K562 (cell line): ENCODE data around the gene PXDC1. TPM values are rescaled to one million over a fixed set of nuclear protein-coding genes. Genes with fewer than 3 reads are reported as not detected.

Source experiments
- ATAC-seq: fragments of 200-7000 bp; cut with Tn5 transposase; 3 replicates; pipeline ENCODE4 v1.9.1; 2020; ENCODE audit warnings: moderate library complexity
- BruUV-seq: library from RNA; stranded (reverse); fragments of 400-500 nt; replicated peaks from 2 replicates; lab custom pipeline; 2021; lab: Mats Ljungman, UMichigan
- CTCF ChIA-PET: fragments of 300-600 bp; formaldehyde crosslinking; extraction: SDS; loops from one replicate; lab custom pipeline; 2021; ENCODE audit warnings: low intra/inter-chr PET ratio; lab: Yijun Ruan, JAX
- POLR2A ChIA-PET: fragments of 300-600, 350-650 bp; sonication (Branson Sonifier 250); formaldehyde crosslinking; extraction: SDS; loops from one replicate; lab custom pipeline; 2021; ENCODE audit warnings: antibody characterized with exemption, inconsistent platforms; lab: Yijun Ruan, JAX
- DNase-seq, 4 experiments: peaks; one replicate each; pipeline versions ENCODE4 v3.0.0 to v3.0.0-alpha.2; 2011 to 2018; ENCODE audit warnings: low spot score in 3 of 4, mixed read lengths in 3 of 4; ENCODE audit errors: extremely low read depth in 1 of 4
- FAIRE-seq: peaks from 2 replicates; lab custom pipeline; 2011; peaks lifted over from hg19 to GRCh38; lab: Jason Lieb, UNC
- H2AFZ ChIP-seq: 2 replicates; pipeline ENCODE4 v1.6.0; 2011; ENCODE audit warnings: low read depth, low read length, control low read depth, inconsistent platforms
- H3K27ac ChIP-seq: fragments of 200-600 bp; 3 replicates; pipeline ENCODE4 v1.8.0; 2011; ENCODE audit warnings: low read depth, mild to moderate bottlenecking, control low read depth, inconsistent platforms, low read length, moderate library complexity, mixed read lengths; ENCODE audit errors: extremely low read depth
- H3K27me3 ChIP-seq, 2 experiments: fragments of 300-600 bp in 1 of 2; 2 replicates in 1 of 2; 3 replicates in 1 of 2; pipeline versions ENCODE4 v1.6.0 to v1.8.0; 2011; ENCODE audit warnings: inconsistent platforms in 2 of 2, low read length in 2 of 2, mild to moderate bottlenecking in 1 of 2, mixed read lengths in 1 of 2, moderate library complexity in 1 of 2; ENCODE audit not compliant: control insufficient read depth in 2 of 2, insufficient read depth in 2 of 2
- H3K36me3 ChIP-seq: fragments of 300-600 bp; 3 replicates; pipeline ENCODE4 v1.8.0; 2011; ENCODE audit warnings: mild to moderate bottlenecking, low read length, inconsistent platforms; ENCODE audit not compliant: control insufficient read depth, insufficient read depth
- H3K4me1 ChIP-seq, 2 experiments: fragments of 200-600 bp in 1 of 2; replicated peaks in 1 of 2; 2 replicates in 1 of 2; 3 replicates in 1 of 2; pipeline versions ENCODE4 v1.5.1 to v1.8.0; 2011; ENCODE audit warnings: inconsistent platforms in 2 of 2, low read length in 2 of 2, mild to moderate bottlenecking in 1 of 2, mixed read lengths in 1 of 2, moderate library complexity in 1 of 2; ENCODE audit not compliant: control insufficient read depth in 2 of 2, insufficient read depth in 2 of 2
- H3K4me2 ChIP-seq: 2 replicates; pipeline ENCODE4 v1.6.1; 2011; ENCODE audit warnings: low read length, control low read depth, inconsistent platforms, mixed read lengths; ENCODE audit not compliant: insufficient read depth
- H3K4me3 ChIP-seq: fragments of 200-600 bp; sonication (generic), shearing (Covaris generic); 2 replicates; pipeline ENCODE4 v1.5.1; 2016; ENCODE audit warnings: control low read depth, inconsistent platforms
- H3K79me2 ChIP-seq: fragments of 200-600 bp; 3 replicates; pipeline ENCODE4 v1.8.0; 2011; ENCODE audit warnings: low read length, inconsistent platforms; ENCODE audit not compliant: control insufficient read depth, insufficient read depth
- H3K9ac ChIP-seq, 2 experiments: 2 replicates each; pipeline versions ENCODE4 v1.6.0 to v1.6.1; 2011; ENCODE audit warnings: low read depth in 2 of 2, low read length in 2 of 2, control low read depth in 1 of 2, inconsistent platforms in 1 of 2, mild to moderate bottlenecking in 1 of 2, mixed read lengths in 1 of 2; ENCODE audit not compliant: insufficient read depth in 1 of 2
- H3K9me1 ChIP-seq: one replicate; pipeline ENCODE4 v1.6.0; 2011; ENCODE audit warnings: inconsistent platforms, mild to moderate bottlenecking, low read length, moderate library complexity; ENCODE audit not compliant: control insufficient read depth, insufficient read depth
- H3K9me3 ChIP-seq: replicated peaks from 2 replicates; pipeline ENCODE4 v1.5.1; 2011; ENCODE audit warnings: low read depth, low read length, inconsistent platforms; ENCODE audit not compliant: control insufficient read depth, insufficient read depth
- H4K20me1 ChIP-seq: replicated peaks from 2 replicates; pipeline ENCODE4 v1.6.1; 2011; ENCODE audit warnings: low read length, inconsistent platforms, mixed read lengths; ENCODE audit not compliant: control insufficient read depth, insufficient read depth
- CBX1 ChIP-seq: sonication (generic); IDR thresholded peaks from 2 replicates; pipeline ENCODE4 v1.6.1; 2016; ENCODE audit warnings: antibody characterized with exemption, low read depth, mild to moderate bottlenecking
- CREM ChIP-seq: IDR thresholded peaks from 2 replicates; pipeline ENCODE4 v1.6.1; 2014; ENCODE audit warnings: antibody characterized with exemption, low read depth
- MLX ChIP-seq, 2 experiments: fragments of 450-650 bp in 1 of 2; sonication (generic) in 1 of 2; formaldehyde crosslinking; conservative IDR thresholded peaks; 2 replicates each; pipeline versions ENCODE4 v1.4.0 to v1.8.1; 2020 to 2022; ENCODE audit warnings: mild to moderate bottlenecking in 1 of 2, missing genetic modification reagents in 1 of 2
- NELFE ChIP-seq: IDR thresholded peaks from 2 replicates; pipeline ENCODE4 v1.6.1; 2011; ENCODE audit warnings: mild to moderate bottlenecking; ENCODE audit not compliant: insufficient read depth, insufficient read length
- NFE2 ChIP-seq: IDR thresholded peaks from 2 replicates; pipeline ENCODE4 v1.6.1; 2014; ENCODE audit warnings: antibody characterized with exemption, low read depth
- STAG1 ChIP-seq: sonication (generic); formaldehyde crosslinking; IDR thresholded peaks from 2 replicates; pipeline ENCODE4 v1.5.0; 2020; ENCODE audit warnings: missing genetic modification reagents, borderline replicate concordance
- ZNF140 ChIP-seq: fragments of 250-450 bp; sonication (Bioruptor Pico); IDR thresholded peaks from 2 replicates; pipeline ENCODE4 v1.8.0; 2021; ENCODE audit warnings: moderate library complexity, mild to moderate bottlenecking, inconsistent platforms
- ZNF354B ChIP-seq: fragments of 250-450 bp; sonication (Bioruptor Pico); IDR thresholded peaks from 2 replicates; pipeline ENCODE4 v1.4.0; 2020
- WGBS: fragments of 100-300 bp; shearing (Covaris generic); methylation state at CpG from one replicate; pipeline ENCODE4 v1.1.6; 2016; ENCODE audit warnings: low coverage, mixed read lengths; ENCODE audit not compliant: insufficient coverage; ENCODE audit errors: missing lambda C conversion rate; 5-methylcytosine and 5-hydroxymethylcytosine counted together
- in situ Hi-C: fragments of 300-500 bp; cut with MboI; formaldehyde crosslinking; loops from 4 replicates; pipeline ENCODE4 v1.15.0; 2018; ENCODE audit warnings: inconsistent platforms, mixed read lengths
- intact Hi-C: fragments of 100-400 bp; cut with micrococcal nuclease; formaldehyde crosslinking; loops from 2 replicates; pipeline ENCODE4 v1.14.2; 2022
- polyA plus RNA-seq, 8 experiments: library from polyadenylated mRNA; depleted of rRNA in 4 of 8; stranded (reverse) in 5 of 8; unstranded in 3 of 8; fragments of >200 nt; fragmentation: Nextera tagmentation in 2 of 8; fragmentation: Illumina TruSeq in 1 of 8; extraction: Ambion mirVana in 2 of 8; extraction: Trizol in 1 of 8; gene quantifications; 2 replicates each; pipeline versions ENCODE4 v1.2.1 to v1.2.3, GENCODE V29; 2011 to 2014; ENCODE audit warnings: inconsistent platforms in 1 of 8, missing spikeins in 1 of 8
- total RNA-seq, 7 experiments: library from RNA; depleted of rRNA in 6 of 7; stranded (reverse); fragments of >200 nt in 6 of 7; fragmentation: Illumina TruSeq in 2 of 7; extraction: Trizol in 2 of 7; gene quantifications; 2 replicates each; pipeline versions ENCODE4 v1.2.1 to v1.2.3, GENCODE V29; 2011 to 2021; ENCODE audit warnings: low replicate concordance in 1 of 7

Gene PXDC1
- total and polyA plus RNA-seq, 9 of the 15 experiments (the other 6 are each of a cell fraction or from before 2014, with no cell fraction given): 0.09 to 0.33 (median 0.16) TPM; not detected in 5

GRCh38 chr6:3744901-3745470 lies 6.5 kb downstream of the PXDC1 start:
- Histone ChIP-seq H3K36me3 (no peaks in the 10 kb centered on the region), H3K27ac (no peak overlapping the region), H3K27me3 (peaks cover 24 to 80% of the 10 kb centered on the region in 2 experiments; a peak in 4 of 5 replicates), H4K20me1 (peaks cover 4% of the 10 kb centered on the region), H2AFZ (no peak overlapping the region), H3K4me2 (no peak overlapping the region), H3K9ac (no peak overlapping the region), H3K9me1 (no peaks in the 10 kb centered on the region), H3K9me3 (no peaks in the 10 kb centered on the region), H3K4me1 (peaks cover under 1 to 5% of the 10 kb centered on the region in 2 experiments; a peak in 3 of 5 replicates), H3K79me2 (no peaks in the 10 kb centered on the region), H3K4me3 (no peak overlapping the region)
- ATAC-seq (no peak), DNase-seq (no peak), FAIRE-seq (no peak)
- intact Hi-C loops (loop anchor here (5.0 kb wide), 3 partner anchors 142 to 262 kb away; no protein-coding TSS in a partner anchor), in situ Hi-C loops (loop anchor here (5.0 to 10.0 kb wide), 4 partner anchors 187 to 472 kb away; no protein-coding TSS in a partner anchor)
- ChIA-PET POLR2A (interaction anchor here (0.5 kb wide), 1 partner anchor 217 kb away, joined by 5 read pairs; no protein-coding TSS in a partner anchor), CTCF (interaction anchor here (0.6 to 1.0 kb wide), 2 partner anchors 188 to 264 kb away, joined by 3 read pairs; no protein-coding TSS in a partner anchor)
- TF ChIP-seq MLX (CRISPR knock-in tag; conservative IDR thresholded peaks at IDR 0.05) (no peak), CBX1 (no peak), CREM (no peak), ZNF354B (CRISPR knock-in tag) (no peak), STAG1 (no peak), NELFE (no peak), ZNF140 (CRISPR knock-in tag) (no peak), NFE2 (no peak)
- no TSS peak for BruUV-seq
- 19% methylated on average over 20 of the region's 20 CpGs for WGBS
